PFSK-1 (cell line): ENCODE measurements around the gene IL12RB1.

Source experiments
- FOXP2 ChIP-seq: optimal IDR thresholded peaks from 2 replicates; pipeline ENCODE3; 2011; ENCODE audit warnings: borderline replicate concordance, control low read depth, inconsistent platforms; ENCODE audit not compliant: insufficient read depth; ENCODE audit errors: extremely low read length, extremely low read depth
- POLR2AphosphoS5 ChIP-seq: IDR thresholded peaks from 2 replicates; pipeline ENCODE4 v1.6.1; 2012; ENCODE audit warnings: low read depth, mild to moderate bottlenecking, control low read depth, low read length, moderate library complexity
- REST ChIP-seq, 2 experiments: IDR thresholded peaks; 2 replicates each; pipeline versions ENCODE4 v1.6.1 to v1.8.0; 2011 to 2012; ENCODE audit warnings: low read depth in 2 of 2, low read length in 2 of 2, control low read depth in 1 of 2, inconsistent platforms in 1 of 2, mild to moderate bottlenecking in 1 of 2, moderate library complexity in 1 of 2; ENCODE audit not compliant: insufficient read depth in 1 of 2
- SIN3A ChIP-seq: IDR thresholded peaks from 2 replicates; pipeline ENCODE4 v1.6.1; 2012; ENCODE audit warnings: mild to moderate bottlenecking, low read length, moderate library complexity, borderline replicate concordance; ENCODE audit not compliant: insufficient read depth
- TAF1 ChIP-seq: IDR thresholded peaks from 2 replicates; pipeline ENCODE4 v1.6.1; 2012; ENCODE audit warnings: low read length, control low read depth, borderline replicate concordance; ENCODE audit not compliant: insufficient read depth

Gene IL12RB1

GRCh38 chr19:18128805-18129204 lies 42.1 kb upstream of the IL12RB1 start:
- TF ChIP-seq SIN3A (no peak), FOXP2 (no peak), REST (IDR thresholded peaks at IDR 0.05; ENCODE audit: insufficient read depth in 1 of 2, low read depth in 2 of 2, low read length in 2 of 2) (no peak), POLR2AphosphoS5 (no peak), TAF1 (no peak)

- TF ChIP-seq REST (IDR thresholded peaks at IDR 0.05; ENCODE audit: insufficient read depth in 1 of 2, low read depth in 2 of 2, low read length in 2 of 2) (no peak), TAF1 (no peak), POLR2AphosphoS5 (no peak), SIN3A (no peak), FOXP2 (no peak)
Measured at GRCh38 chr19:18128044-18128443, 41.3 kb upstream of the IL12RB1 start.

GRCh38 chr19:18126097-18126496 lies 39.4 kb upstream of the IL12RB1 start:
- TF ChIP-seq SIN3A (no peak), POLR2AphosphoS5 (no peak), TAF1 (no peak), FOXP2 (no peak), REST (IDR thresholded peaks at IDR 0.05; ENCODE audit: insufficient read depth in 1 of 2, low read depth in 2 of 2, low read length in 2 of 2) (no peak)

- TF ChIP-seq FOXP2: no peak
- no peak for TF ChIP-seq SIN3A
- no peak for TF ChIP-seq TAF1
- no peak for TF ChIP-seq REST (IDR thresholded peaks at IDR 0.05; ENCODE audit: insufficient read depth in 1 of 2, low read depth in 2 of 2, low read length in 2 of 2)
- TF ChIP-seq POLR2AphosphoS5: no peak
Measured at GRCh38 chr19:18123819-18124218, 37.1 kb upstream of the IL12RB1 start.
